ENCODE data around the gene TMEM266.

TMEM266 gene

GRCh38 chr15:76065793-76066192, 6.0 kb downstream of the TMEM266 start:
- no peak for DNase-seq (ENCODE audit: low spot score)

GRCh38 chr15:76070192-76070591, 10.4 kb downstream of the TMEM266 start:
- no peak for DNase-seq (ENCODE audit: low spot score)

- DNase-seq (ENCODE audit: low spot score), result no peak
These were observed 11.3 kb downstream of the TMEM266 start for GRCh38 chr15:76070921-76071635.

GRCh38 chr15:76071806-76072205, 12.0 kb downstream of the TMEM266 start:
- no peak for DNase-seq (ENCODE audit: low spot score)

GRCh38 chr15:76073554-76073953, 13.8 kb downstream of the TMEM266 start:
- no peak for DNase-seq (ENCODE audit: low spot score)

GRCh38 chr15:76075046-76075445, 15.3 kb downstream of the TMEM266 start:
- DNase-seq (ENCODE audit: low spot score), result no peak

- DNase-seq (ENCODE audit: low spot score), result no peak
These were observed 18.6 kb downstream of the TMEM266 start for GRCh38 chr15:76078285-76078877.

- DNase-seq (ENCODE audit: low spot score), result no peak
These were observed 24.5 kb downstream of the TMEM266 start for GRCh38 chr15:76084256-76084655.

GRCh38 chr15:76098685-76099084, 38.9 kb downstream of the TMEM266 start:
- no peak for DNase-seq (ENCODE audit: low spot score)

- no peak for DNase-seq (ENCODE audit: low spot score)
These were observed 39.6 kb downstream of the TMEM266 start for GRCh38 chr15:76099388-76099787.

GRCh38 chr15:76100361-76100760, 40.6 kb downstream of the TMEM266 start:
- DNase-seq (ENCODE audit: low spot score), result no peak

GRCh38 chr15:76101655-76102054, 41.9 kb downstream of the TMEM266 start:
- DNase-seq (ENCODE audit: low spot score), result no peak

- no peak for DNase-seq (ENCODE audit: low spot score)
These were observed 45.6 kb downstream of the TMEM266 start for GRCh38 chr15:76105391-76105790.

- no peak for DNase-seq (ENCODE audit: low spot score)
These were observed 46.1 kb downstream of the TMEM266 start for GRCh38 chr15:76105911-76106310.

GRCh38 chr15:76107169-76107568, 47.4 kb downstream of the TMEM266 start:
- DNase-seq (ENCODE audit: low spot score), result peak; percentile 17

- no peak for DNase-seq (ENCODE audit: low spot score)
These were observed 48.4 kb downstream of the TMEM266 start for GRCh38 chr15:76108021-76108723.

GRCh38 chr15:76109046-76109445, 49.3 kb downstream of the TMEM266 start:
- no peak for DNase-seq (ENCODE audit: low spot score)

- DNase-seq (ENCODE audit: low spot score), result no peak
These were observed 54.8 kb downstream of the TMEM266 start for GRCh38 chr15:76114561-76114960.

- DNase-seq (ENCODE audit: low spot score), result no peak
These were observed 56.5 kb downstream of the TMEM266 start for GRCh38 chr15:76116138-76116885.

GRCh38 chr15:76117181-76117580, 57.4 kb downstream of the TMEM266 start:
- no peak for DNase-seq (ENCODE audit: low spot score)

- DNase-seq (ENCODE audit: low spot score), result no peak
These were observed 59.0 kb downstream of the TMEM266 start for GRCh38 chr15:76118767-76119166.

- DNase-seq (ENCODE audit: low spot score), result no peak
These were observed 63.2 kb downstream of the TMEM266 start for GRCh38 chr15:76123031-76123430.

- no peak for DNase-seq (ENCODE audit: low spot score)
These were observed 67.4 kb downstream of the TMEM266 start for GRCh38 chr15:76127169-76127568.

Data from AG08396 (cell line).